Osteocyte (in vitro differentiated cells): ENCODE data around the gene ESRP2. TPM values are rescaled to one million over a fixed set of nuclear protein-coding genes. Genes with fewer than 3 reads are reported as not detected.

Source experiments
- DNase-seq: peaks from one replicate; pipeline ENCODE4 v3.0.0; 2021; ENCODE audit warnings: mixed read lengths; ENCODE audit not compliant: unreplicated experiment; ENCODE audit errors: extremely low spot score
- H3K27ac Mint-ChIP-seq: one replicate; pipeline ENCODE4 v1.8.0; 2021; ENCODE audit warnings: mild to moderate bottlenecking, mixed read lengths; ENCODE audit not compliant: unreplicated experiment
- H3K27me3 Mint-ChIP-seq: one replicate; pipeline ENCODE4 v1.8.0; 2021; ENCODE audit warnings: mixed read lengths; ENCODE audit not compliant: unreplicated experiment
- H3K36me3 Mint-ChIP-seq: one replicate; pipeline ENCODE4 v1.8.0; 2021; ENCODE audit warnings: mixed read lengths; ENCODE audit not compliant: unreplicated experiment
- H3K4me1 Mint-ChIP-seq: one replicate; pipeline ENCODE4 v1.8.0; 2021; ENCODE audit warnings: mixed read lengths; ENCODE audit not compliant: unreplicated experiment
- H3K4me3 Mint-ChIP-seq: one replicate; pipeline ENCODE4 v1.8.0; 2021; ENCODE audit warnings: mild to moderate bottlenecking, moderate library complexity, mixed read lengths; ENCODE audit not compliant: unreplicated experiment
- H3K9me3 Mint-ChIP-seq: one replicate; pipeline ENCODE4 v1.8.0; 2021; ENCODE audit warnings: mixed read lengths; ENCODE audit not compliant: unreplicated experiment
- total RNA-seq: library from RNA; stranded (reverse); gene quantifications from 2 replicates; pipeline ENCODE4 v1.2.1, GENCODE V29; 2021
- TF ChIP-seq, protein P1 (sequence below): fragments of 200-600 bp; sonication (generic); IDR thresholded peaks from 2 replicates; pipeline ENCODE4 v1.5.0; 2021; ENCODE audit warnings: antibody characterized with exemption, mild to moderate bottlenecking, moderate library complexity

The ESRP2 gene
- total RNA-seq, 1 donor from 2014 or later: 0.24 TPM

DNA sequence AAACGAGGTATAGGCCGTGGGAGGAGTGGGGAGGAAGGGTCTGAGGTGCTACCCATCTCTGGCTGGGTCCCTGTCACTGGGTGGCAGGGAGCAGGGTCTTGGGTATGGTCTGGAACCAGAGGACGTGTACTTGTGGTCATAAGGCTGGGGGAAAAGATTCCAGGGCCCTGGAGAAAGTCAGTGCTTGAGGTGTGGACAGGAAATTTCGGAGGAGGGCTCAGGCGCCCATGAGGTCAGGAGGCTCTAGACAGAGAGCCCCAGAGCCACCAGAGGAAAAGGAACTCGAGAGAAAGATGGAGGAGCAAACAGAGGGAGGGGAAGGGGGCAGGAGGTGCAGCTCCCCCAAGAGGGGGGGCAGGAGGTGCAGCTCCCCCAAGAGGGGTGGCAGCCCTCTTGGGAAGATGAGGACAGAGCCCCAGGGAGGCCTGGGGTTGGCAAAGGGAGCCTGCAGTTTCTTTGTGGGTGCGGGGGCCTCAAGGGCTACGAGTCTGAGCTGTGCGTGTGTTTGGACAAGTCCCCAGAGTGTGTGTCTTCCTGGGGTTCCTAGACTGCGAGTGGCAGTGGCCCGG lies 27.7 kb upstream of the ESRP2 start:
- TF ChIP-seq, protein P1, sequence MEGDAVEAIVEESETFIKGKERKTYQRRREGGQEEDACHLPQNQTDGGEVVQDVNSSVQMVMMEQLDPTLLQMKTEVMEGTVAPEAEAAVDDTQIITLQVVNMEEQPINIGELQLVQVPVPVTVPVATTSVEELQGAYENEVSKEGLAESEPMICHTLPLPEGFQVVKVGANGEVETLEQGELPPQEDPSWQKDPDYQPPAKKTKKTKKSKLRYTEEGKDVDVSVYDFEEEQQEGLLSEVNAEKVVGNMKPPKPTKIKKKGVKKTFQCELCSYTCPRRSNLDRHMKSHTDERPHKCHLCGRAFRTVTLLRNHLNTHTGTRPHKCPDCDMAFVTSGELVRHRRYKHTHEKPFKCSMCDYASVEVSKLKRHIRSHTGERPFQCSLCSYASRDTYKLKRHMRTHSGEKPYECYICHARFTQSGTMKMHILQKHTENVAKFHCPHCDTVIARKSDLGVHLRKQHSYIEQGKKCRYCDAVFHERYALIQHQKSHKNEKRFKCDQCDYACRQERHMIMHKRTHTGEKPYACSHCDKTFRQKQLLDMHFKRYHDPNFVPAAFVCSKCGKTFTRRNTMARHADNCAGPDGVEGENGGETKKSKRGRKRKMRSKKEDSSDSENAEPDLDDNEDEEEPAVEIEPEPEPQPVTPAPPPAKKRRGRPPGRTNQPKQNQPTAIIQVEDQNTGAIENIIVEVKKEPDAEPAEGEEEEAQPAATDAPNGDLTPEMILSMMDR: no peak
- Mint-ChIP-seq H3K36me3 (peaks cover 6% of the 10 kb centered on the region), H3K9me3 (no peaks in the 10 kb centered on the region), H3K4me1 (peaks cover 27% of the 10 kb centered on the region), H3K4me3 (peak overlapping the region; percentile 89), H3K27ac (peak overlapping the region; percentile 99), H3K27me3 (no peaks in the 10 kb centered on the region)
- no peak for DNase-seq

DNA sequence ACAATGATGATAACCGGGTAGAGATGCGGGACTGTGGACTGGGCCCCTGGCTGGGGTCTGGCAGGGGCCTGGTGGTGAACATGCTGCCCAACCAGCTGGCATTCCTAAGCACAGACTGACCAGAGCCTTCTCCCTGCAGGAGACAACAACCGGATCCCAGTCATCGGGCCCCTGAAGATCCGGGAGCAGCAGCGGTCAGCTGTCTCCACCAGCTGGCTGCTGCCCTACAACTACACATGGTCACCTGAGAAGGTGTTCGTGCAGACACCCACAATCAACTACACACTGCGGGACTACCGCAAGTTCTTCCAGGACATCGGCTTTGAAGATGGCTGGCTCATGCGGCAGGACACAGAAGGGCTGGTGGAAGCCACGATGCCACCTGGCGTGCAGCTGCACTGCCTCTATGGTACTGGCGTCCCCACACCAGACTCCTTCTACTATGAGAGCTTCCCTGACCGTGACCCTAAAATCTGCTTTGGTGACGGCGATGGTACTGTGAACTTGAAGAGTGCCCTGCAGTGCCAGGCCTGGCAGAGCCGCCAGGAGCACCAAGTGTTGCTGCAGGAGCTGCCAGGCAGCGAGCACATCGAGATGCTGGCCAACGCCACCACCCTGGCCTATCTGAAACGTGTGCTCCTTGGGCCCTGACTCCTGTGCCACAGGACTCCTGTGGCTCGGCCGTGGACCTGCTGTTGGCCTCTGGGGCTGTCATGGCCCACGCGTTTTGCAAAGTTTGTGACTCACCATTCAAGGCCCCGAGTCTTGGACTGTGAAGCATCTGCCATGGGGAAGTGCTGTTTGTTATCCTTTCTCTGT lies 23.3 kb upstream of the ESRP2 start:
- no peak for DNase-seq
- no peaks in the 10 kb centered on the region for H3K27me3 Mint-ChIP-seq
- peaks cover 8% of the 10 kb centered on the region for H3K36me3 Mint-ChIP-seq
- H3K9me3 Mint-ChIP-seq: no peaks in the 10 kb centered on the region
- H3K4me3 Mint-ChIP-seq: no peak overlapping the region
- TF ChIP-seq, protein P1: no peak
- H3K4me1 Mint-ChIP-seq: peaks cover 27% of the 10 kb centered on the region
- H3K27ac Mint-ChIP-seq: peak overlapping the region; percentile 93

DNA sequence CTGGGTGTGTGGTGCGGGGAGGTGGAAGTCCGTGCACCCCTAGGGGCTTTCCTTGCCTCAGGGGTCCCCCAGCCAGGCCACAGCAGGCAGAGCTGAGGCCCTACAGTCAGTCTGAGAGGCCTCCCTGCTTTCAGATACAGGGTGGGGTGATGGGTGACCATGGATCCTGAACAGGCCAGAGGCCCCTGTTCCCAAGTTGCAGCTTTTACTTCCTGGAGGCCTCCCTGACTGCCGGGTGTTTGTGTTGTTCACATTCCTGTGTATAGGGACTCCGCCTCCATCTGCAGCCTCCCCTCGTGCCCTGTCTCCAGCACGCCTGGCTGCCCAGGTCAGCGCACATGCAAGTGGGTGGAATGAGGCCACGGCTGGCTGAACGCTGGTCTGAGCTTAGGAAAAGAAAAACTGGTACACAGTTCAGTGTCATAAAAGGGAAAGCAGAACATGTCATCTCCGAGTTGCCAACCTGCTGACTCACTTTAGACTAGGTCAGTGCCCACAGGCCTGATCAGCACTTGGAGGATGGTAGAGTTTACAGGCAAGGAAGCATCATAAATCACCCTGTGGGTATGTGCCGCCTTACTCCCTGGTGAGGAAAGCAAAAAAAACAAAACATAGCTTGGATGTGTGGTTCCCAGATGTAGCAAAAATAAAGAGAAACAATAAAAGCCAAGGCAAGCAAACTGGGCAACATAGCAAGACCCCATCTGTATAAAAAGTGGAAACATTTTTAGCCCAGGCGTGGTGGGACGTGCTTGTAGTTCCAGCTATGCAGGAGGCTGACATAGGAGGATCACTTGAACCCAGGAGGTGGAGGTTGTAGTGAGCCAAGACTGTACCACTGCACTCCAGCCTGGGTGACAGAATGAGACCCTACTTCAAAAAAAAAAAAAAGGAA lies 22.2 kb upstream of the ESRP2 start:
- Mint-ChIP-seq H3K9me3 (no peaks in the 10 kb centered on the region), H3K27ac (peak overlapping the region; percentile 93), H3K4me3 (peak overlapping the region; percentile 7), H3K4me1 (peaks cover 21% of the 10 kb centered on the region), H3K36me3 (peaks cover 8% of the 10 kb centered on the region), H3K27me3 (no peaks in the 10 kb centered on the region)
- DNase-seq: no peak
- TF ChIP-seq, protein P1: no peak

DNA sequence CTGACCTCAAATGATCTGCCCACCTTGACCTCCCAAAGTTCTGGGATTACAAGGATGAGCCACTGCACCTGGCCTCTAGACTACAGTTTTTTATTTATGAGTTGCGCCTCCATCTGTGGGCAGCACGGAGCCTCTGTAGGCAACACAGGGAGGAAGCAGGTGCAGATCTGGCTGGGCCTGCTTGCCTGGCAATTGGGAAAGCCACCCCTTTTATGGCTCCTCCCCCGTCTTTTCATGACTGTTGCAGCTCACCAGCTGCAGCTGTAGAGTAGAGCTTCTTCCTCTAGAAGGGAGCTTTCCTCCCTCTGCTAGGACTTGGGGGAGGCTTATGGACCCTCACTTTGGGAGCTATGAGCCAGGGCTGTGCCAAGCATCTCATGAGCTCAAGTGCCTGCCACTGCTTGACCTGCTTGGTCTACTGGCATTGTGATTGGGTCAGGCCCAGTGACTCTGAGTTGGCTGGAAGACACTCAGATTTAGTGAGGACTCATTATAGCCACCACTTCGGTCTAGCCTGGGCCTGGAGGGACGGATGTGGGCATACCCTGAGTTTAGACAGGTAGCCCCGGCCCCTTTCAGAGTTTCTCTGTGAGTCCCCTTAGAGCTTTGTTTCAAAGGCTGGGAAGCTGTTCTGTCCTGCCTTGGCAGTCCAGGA lies 21.5 kb upstream of the ESRP2 start:
- H3K27ac Mint-ChIP-seq: peak overlapping the region; percentile 93
- H3K4me1 Mint-ChIP-seq: peaks cover 21% of the 10 kb centered on the region
- H3K36me3 Mint-ChIP-seq: peaks cover 8% of the 10 kb centered on the region
- H3K4me3 Mint-ChIP-seq: no peak overlapping the region
- DNase-seq: no peak
- TF ChIP-seq, protein P1: no peak
- H3K9me3 Mint-ChIP-seq: no peaks in the 10 kb centered on the region
- H3K27me3 Mint-ChIP-seq: no peaks in the 10 kb centered on the region
